Suprapubic skin (tissue), 4 donors: ENCODE measurements around the gene CBL.

ENCODE experiments used
- EP300 ChIP-seq: sonication (generic); formaldehyde crosslinking; IDR thresholded peaks from one replicate; pipeline ENCODE4 v1.6.1; 2017; ENCODE audit warnings: antibody characterized with exemption
- POLR2A ChIP-seq, 2 donors: fragments of 450-650 bp; IDR thresholded peaks; one replicate each; pipeline ENCODE4 v1.6.1; 2017; ENCODE audit warnings: antibody characterized with exemption in 2 of 2, mild to moderate bottlenecking in 2 of 2, moderate library complexity in 2 of 2
- POLR2AphosphoS5 ChIP-seq, 3 donors: sonication (generic); formaldehyde crosslinking; IDR thresholded peaks; one replicate each; pipeline ENCODE4 v1.6.1; 2017; ENCODE audit warnings: antibody characterized with exemption in 3 of 3
- TF ChIP-seq, protein P1 (sequence below), 2 donors: fragments of 200-600 bp in 1 of 2; fragments of 450-650 bp in 1 of 2; sonication (generic) in 1 of 2; IDR thresholded peaks; one replicate each; pipeline ENCODE4 v1.5.1; 2016 to 2019; ENCODE audit warnings: antibody characterized with exemption in 2 of 2, mild to moderate bottlenecking in 1 of 2, moderate library complexity in 1 of 2

DNA sequence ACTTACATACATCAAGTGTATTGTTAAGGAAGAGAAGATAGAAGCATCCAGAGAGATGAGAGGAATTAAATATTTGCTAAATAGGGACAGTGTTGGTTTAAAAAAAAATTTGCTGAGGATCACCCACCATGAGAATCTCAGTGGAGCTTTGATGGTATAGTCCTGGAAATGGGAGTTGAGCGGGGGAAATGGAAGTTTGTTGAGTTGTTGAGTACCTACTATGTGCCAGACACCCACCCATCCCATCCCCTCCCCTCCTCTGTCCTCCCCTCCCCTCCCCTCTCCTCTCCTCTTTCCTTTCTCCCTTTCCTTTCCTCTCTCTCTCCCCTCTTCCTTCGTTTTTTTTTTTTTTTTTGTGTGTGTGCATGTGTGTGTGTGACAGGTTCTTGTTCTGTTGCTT lies 145.1 kb downstream of the CBL start:
- no peak for TF ChIP-seq POLR2AphosphoS5 (IDR thresholded peaks at IDR 0.05)
- TF ChIP-seq POLR2A (IDR thresholded peaks at IDR 0.05) = no peak
- TF ChIP-seq, protein P1, sequence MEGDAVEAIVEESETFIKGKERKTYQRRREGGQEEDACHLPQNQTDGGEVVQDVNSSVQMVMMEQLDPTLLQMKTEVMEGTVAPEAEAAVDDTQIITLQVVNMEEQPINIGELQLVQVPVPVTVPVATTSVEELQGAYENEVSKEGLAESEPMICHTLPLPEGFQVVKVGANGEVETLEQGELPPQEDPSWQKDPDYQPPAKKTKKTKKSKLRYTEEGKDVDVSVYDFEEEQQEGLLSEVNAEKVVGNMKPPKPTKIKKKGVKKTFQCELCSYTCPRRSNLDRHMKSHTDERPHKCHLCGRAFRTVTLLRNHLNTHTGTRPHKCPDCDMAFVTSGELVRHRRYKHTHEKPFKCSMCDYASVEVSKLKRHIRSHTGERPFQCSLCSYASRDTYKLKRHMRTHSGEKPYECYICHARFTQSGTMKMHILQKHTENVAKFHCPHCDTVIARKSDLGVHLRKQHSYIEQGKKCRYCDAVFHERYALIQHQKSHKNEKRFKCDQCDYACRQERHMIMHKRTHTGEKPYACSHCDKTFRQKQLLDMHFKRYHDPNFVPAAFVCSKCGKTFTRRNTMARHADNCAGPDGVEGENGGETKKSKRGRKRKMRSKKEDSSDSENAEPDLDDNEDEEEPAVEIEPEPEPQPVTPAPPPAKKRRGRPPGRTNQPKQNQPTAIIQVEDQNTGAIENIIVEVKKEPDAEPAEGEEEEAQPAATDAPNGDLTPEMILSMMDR (IDR thresholded peaks at IDR 0.05) = no peak
- no peak for TF ChIP-seq EP300
